ENCODE measurements around the gene FAM227B.
"Not testable (repeated sequence)": the region's sequence is repeated elsewhere in the genome, so short reads cannot be mapped to it uniquely, and the experiment has no call there.

FAM227B gene

DNA sequence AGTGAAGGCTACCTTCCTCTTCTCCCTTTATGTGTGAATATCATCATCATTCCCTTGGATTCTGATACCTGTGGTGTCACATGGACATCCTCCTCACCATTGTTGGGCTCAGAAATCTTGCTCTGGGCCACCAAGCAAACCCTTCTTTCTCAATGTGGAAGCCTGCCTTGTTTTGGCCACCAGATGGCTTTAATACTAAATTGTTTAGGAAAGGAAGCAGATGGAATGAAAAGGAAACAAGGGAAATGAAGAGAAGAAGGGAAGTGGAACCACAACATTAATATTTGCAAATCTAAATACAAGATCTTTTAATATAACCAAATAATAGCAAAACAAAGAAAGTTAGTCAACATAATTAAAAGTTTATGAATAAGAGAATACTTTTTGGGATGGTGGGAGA lies 14.0 kb downstream of the FAM227B start:
- DNase-seq = no peak

DNA sequence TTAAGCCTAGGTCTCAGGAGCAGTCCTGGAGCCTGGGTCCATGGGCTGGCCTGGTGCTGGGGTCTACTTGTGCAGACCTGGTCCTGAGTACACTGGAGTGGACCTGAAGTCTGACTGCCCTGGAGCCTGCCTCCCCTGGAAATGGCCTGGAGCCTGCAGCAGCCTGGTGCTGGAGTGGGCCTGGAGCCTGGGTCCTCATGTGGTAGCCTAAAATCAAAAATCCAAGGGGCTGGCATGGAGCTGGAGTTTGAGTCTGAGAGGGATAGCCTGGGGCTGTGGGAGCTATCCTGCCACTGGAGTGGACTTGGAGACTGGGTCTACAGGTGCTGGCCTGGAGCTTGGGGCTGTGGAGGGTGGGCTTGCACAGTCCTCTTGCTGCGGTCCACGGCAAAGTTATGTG lies 15.0 kb downstream of the FAM227B start:
- no peak for DNase-seq

DNA sequence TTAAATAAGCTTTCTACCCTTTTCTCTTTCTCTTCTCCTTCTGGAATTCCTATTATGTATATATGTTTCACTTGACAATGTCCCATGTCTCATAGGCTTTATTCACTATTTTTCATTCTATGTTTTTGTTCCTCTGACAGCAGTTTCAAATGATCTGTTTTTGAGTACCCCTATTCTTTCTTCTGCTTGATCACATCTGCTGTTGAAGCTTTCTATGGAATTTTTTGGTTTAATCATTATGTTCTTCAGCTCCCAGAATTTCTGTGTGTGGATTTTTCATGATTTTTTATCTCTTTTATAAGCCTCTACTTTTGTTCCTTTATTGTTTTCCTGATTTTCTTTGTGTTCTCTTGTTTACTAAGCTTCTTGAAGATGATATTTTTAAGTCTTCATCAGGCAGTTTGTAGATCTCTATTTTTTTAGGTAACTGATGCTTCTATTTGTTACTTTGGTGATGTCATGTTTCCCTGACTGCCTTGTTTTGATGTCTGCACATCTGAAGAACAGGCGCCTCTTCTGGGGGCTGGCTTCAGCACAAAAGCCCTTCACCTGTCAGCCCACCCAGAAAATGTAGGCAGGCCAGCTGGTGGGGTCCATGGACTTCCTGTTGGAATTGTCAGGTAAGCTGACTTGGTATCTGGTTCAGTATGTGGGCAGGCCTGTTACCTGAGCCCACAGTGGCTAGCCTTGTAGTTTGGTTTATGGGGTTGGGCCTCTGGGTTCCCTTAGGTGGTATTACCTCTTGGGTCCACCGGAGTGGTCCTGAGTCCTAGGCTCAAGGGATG lies 15.8 kb downstream of the FAM227B start:
- no peak for DNase-seq

DNA sequence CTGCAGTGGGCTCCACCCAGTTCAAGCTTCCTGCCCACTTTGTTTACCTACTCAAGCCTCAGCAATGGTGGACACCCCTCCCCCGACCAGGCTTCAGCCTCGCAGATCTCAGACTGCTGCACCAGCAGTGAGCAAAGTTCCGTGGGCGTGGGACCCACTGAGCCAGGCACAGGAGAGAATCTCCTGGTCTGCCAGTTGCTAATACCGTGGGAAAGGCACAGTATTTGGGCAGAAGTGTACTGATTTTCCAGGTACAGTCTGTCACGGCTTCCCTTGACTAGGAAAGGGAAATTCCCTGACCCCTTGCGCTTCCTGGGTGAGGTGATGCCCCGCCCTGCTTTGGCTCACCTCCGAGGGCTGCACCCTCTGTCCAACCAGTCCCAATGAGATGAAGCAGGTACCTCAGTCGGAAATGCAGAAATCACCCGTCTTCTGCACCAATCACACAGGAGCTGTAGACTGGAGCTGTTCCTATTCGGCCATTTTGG lies 27.7 kb downstream of the FAM227B start:
- not testable (repeated sequence) for DNase-seq

DNA sequence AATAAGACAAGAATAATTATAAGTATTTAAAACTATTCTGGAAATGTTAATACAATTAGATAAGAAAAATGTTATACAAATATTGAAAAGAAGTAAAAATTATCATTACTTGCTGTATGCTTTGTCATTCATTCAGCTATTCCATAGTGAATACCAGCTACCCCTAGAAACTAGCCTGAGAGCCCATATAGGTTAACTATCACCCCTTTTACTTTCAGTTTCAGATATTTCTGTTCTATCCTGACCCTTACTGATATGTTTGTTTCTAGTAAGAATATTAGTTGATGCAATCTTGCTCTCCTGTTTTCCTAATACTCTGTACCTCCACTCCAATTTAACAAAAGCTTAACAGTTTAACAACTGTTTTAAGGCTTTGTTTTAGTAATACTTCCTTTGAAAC lies 31.6 kb downstream of the FAM227B start:
- no peak for DNase-seq

DNA sequence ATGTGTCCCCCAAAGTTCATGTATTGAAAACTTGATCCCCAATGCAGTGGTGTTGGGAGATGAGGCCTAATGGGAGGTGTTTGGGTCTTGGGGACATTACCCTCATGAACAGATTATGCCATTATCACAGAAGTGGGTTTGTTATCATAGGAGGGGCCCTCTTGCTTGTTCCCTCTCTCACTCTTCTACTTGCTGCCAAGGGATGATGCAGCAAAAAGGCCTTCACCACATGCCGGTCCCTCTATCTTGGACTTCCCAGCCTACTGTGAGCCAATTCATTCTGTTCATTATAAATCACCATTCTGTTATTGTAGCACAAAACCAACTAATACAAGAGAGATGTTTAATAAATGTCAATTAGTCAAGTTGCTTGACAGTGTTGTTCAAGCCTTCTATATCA lies 47.2 kb downstream of the FAM227B start:
- no peak for DNase-seq

DNA sequence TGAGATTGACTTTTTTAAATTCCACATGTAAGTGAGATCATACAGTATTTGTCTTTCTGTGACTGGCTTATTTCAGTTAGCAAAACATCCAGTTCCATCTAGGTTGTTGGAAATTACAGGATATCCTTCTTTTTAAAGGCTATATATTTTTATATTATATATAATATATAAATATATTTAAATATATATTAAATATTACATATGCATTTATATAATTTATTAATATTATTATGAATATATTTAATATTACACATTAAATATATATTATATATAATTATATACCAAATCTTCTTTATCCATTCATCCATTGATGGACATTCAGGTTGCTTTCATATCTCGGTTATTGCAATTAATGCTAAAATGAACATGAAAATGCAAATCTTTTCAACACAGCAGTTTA lies 49.9 kb downstream of the FAM227B start:
- no peak for DNase-seq

DNA sequence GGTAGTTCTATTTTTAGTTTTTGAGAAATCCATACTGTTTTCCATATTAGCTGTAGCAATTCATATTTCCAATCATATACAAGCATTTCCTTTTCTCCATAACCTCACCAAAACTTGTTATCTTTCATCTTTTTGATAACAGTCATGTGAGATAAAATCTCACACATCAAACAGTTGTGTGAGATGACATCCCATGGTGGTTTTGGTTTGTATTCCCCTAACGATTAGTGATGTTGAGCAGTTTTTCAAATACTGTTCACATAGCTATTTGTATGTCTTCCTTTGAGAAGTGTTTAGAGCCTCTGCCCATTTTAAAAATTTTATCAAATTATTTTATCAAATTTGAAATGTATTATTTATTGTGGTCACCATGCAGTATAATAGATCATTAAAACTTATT lies 50.4 kb downstream of the FAM227B start:
- DNase-seq = no peak

DNA sequence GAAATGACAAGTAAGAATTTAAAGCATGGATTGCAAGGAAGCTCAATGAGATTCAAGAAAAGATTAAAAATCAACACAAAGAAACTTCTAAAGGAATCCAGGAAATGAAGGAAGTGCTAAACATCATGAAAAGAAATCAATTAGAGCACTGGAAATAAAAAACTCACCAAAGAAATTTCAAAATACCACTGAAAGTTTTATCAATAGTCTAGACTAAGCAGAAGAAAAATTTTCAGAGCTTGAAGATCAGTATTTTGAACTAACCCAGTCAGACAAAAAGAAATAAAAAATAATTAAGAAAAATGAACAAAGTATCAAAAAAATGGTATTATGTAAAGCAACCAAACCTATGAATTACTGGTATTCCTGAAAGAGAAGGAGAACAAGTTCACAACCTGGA lies 60.6 kb downstream of the FAM227B start:
- no peak for DNase-seq

DNA sequence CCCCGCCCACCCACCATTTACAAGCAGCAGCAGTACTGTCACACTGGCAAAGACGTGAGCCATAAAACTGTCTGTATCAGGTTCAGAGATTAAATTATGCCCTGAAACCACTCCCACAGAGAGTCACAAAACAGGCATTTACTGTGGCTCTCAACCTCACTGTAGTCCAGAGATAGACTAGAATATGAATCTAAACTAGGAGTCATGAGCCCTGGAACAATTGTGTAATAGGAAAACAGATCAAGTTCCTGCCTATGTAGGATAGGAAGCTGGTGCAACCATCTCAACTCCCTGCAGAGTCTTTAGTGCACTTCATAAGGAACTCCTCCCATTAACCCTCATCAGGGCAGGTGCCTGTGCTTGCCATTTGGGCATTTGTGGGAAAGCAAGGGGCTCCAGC lies 61.7 kb downstream of the FAM227B start:
- DNase-seq = no peak

DNA sequence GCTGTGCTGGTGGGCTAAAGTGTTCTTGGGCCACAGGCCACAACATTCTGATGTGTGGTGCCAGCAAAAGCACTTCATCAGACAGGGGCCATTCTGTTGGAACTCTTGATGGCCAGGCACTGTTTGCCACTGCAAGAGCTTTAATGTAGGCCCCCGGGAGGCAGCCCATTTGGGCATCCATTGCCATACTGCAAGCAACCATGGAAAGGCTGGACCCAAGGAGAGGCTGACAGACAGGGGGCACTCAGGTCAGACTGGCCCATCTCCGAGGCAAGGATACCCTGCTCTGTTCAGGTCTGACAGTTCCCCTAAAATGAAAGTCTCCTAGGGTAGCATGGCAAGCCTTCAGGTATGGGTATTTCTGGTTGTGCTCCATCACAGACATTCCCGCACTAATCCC lies 64.2 kb downstream of the FAM227B start:
- DNase-seq = no peak

DNA sequence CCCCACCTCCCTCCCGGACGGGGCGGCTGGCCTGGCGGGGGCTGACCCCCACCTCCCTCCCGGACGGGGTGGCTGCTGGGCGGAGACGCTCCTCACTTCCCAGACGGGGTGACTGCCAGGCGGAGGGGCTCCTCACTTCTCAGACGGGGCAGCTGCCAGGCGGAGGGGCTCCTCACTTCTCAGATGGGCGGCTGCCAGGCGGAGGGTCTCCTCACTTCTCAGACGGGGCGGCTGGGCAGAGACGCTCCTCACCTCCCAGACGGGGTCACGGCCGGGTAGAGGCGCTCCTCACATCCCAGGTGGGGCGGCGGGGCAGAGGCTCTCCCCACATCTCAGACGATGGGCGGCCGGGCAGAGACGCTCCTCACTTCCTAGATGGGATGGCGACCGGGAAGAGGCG lies 70.3 kb downstream of the FAM227B start:
- DNase-seq = not testable (repeated sequence)

DNA sequence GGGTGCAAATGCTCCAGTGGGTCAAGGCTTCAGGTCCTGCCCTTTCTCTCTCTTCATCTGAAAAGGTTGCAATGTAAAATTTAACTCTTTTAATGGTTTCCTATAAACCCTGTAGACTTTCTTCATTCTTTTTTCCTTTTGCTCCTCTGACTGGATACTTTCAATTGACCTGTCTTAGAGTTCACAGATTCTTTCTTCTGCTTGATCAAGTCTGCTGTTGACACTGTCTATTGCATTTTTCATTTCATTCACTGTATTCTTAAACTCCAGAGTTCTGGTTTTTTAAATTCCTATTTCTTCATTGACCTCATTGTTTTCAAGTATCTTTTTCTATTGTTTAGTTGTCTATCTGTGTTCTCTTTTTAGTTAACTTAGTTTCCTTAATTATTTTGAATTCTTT lies 82.1 kb downstream of the FAM227B start:
- DNase-seq = no peak

DNA sequence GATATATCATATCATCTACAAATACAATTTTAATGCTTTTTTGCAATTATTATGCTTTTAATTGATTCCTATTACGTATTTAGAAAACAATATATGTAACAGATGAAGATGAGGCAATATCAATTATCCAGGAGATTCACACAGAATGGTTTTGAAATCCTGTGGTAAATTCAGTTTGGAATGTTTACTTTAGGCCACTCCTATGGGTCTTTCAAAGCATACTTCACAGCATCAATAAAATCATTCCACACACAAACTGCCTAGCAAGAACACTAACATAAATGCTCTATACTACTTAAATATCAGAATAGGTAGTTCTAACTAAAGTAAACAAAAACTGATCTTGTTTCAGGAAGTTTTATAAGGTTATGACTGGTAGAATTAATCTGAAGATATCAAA lies 90.5 kb downstream of the FAM227B start:
- no peak for DNase-seq

DNA sequence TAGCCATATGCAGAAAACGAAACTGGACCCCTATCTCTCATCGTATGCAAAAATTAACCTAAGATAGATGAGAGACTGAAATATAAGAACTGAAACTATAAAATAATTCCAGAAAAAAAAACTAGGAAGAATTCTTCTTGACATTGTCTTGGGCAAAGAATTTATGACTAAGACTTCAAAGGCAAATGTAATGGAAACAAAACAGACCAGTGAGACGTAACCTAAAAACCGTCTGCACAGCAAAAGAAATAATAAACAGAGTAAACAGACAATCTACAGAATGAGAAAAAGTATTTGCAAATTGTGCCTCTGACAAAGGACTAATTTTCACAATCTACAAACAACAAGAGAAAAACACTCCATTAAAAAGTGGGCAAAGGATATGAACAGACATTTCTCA lies 92.3 kb downstream of the FAM227B start:
- DNase-seq = no peak

DNA sequence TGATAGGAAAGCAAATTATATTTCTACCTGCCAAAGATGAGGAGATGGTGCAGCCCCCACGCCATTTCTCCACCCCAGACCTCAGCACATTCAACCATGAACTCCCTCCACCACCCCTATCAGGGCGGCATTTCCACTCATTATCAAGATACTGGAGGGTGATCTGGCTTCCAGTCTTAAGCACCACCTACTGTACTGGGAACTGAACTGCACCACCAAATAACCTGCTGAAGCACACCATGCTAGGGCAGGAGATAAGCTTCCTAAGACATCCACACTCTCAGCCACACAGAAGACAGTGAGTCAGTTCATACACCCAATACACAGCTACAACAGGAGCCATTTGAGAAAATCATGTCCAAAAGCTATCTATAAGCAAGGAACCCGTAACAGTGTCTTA lies 98.8 kb downstream of the FAM227B start:
- DNase-seq = no peak

DNA sequence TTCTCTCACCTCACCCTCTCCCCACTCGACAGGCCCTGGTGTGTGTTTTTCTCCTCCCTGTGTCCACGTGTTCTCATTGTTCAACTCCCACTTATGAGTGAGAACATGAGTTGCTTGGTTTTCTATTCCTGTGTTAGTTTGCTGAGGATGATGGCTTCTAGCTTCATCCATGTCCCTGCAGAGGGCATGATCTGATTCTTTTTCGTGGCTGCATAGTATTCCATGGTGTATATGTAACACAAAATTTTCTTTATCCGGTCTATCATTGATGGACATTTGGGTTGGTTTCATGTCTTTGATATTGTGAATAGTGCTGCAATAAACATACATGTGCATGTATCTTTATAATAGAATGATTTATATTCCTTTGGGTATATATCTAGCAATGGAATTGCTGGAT lies 107.9 kb downstream of the FAM227B start:
- not testable (repeated sequence) for DNase-seq

DNA sequence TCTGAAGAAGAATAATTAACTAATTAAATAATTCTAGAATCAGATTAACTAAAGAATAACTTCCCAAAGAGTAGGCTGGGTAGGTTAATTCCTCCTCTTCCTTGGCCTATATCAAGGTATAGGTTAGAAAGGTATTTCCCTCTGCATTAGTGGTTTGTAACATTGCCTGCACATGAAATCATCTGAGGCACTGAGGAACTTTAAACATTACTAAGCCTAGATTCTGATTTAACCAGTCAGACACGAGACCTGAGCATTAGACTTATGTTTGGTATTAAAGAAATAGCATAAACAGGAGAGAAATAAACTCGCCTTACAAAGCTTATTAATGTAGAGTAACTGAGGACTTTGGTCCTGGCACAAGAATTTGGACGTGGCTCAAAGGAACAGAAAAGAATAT lies 113.4 kb downstream of the FAM227B start:
- no peak for DNase-seq

DNA sequence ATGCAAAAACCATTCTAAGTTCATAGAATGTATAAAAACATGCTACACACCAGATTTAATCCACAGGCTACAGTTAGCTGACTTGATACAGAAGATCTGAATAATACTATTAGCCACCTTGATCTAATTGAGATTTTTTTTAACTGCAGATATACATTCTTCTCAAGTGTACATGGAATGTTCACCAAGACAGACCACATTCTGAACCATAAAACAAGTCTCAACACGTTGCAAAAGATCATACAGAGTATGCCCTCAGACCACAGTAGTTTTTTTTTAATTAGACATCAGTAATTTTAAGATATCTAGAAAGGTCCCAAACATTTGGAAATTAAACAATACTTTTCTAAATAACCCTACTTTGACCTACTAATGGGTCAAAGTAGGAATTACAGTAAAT lies 114.3 kb downstream of the FAM227B start:
- no peak for DNase-seq

DNA sequence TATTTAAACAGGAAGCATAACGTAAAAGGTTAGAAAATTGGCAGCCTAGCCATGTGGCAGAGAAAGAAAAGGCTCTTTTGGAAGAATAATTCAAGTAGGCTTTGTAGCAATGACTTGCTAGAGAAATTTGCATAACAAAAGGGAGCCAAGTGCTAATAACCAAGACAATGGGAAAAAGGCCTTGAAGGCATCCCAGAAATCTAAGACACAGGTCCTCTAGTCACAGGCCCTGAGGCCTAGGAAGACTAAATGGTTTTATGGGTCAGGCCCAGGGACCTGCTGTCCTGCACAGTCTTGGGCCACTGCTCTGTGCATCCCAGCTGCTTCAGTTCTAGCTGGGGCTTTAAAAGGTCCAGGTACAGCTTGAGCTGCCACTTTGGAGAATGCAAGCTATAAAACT lies 119.0 kb downstream of the FAM227B start:
- no peak for DNase-seq

DNA sequence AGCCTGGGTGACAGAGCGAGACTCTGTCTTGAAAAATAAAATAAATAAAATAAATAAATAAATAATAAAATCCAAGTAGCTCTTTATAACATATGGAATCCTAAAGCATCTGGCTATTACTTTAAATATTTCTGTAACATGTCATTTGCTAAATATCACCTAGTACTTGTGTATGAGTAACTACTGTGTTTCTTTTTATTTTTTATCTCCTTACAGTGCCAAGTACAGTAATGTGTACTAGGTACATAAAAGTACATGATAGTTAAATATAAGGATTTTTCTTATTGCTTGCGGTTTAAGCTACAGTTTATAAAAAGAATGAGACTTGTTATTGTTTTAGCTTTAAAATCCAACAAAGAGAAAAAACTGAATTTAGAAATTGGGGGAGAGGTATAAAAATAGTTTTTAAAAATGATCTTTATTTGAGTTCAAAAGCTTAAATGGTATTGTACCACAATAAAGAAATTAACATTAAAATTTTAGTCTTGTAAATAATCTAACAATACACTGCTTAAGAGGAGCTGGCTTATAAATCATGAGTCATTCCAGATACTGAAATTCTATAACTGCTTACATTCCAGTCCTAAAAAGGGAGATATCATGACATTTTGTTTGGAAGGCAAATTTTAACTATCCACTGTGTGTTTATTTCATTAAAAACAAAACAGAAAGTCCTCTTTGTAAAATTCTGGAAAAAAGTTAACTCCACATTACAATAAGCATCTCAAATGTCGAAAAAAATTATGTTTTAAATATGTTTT lies 124.4 kb downstream of the FAM227B start:
- DNase-seq = no peak

DNA sequence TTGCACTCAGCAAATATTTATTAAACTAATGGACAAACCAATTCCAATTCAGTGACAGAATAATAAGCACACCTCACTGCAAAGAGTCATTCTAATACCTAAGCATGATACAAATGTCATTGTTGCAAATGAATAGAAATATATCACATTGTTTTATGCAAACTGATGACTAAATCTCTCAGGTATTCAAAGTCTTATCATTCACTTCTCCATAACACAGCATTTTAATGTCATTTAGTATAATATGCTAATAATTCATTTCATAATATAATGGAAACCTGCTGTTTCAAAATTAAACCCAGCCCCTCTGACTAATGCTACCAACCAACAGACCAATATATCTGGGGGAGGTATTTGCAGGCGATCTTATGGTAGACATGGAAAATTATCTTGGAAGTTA lies 125.8 kb downstream of the FAM227B start:
- no peak for DNase-seq

DNA sequence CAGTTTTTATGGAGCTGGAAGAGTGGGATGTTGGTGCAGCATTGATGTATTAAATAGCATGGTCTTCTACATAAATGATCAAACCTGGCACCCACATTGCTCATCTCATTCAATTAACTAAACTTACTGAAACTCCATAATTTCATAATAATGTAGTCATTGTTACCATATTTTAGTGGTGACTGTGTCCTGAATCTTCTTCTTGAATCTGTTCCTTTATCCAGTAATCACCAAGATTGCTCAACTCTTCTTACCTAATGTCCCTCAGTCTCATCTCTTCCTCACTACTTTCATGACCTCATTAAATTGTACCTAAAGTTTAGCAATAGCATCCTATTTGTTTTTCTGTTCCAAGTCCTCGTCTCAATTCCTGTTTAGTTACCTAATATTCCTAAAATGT lies 127.8 kb downstream of the FAM227B start:
- DNase-seq = no peak

DNA sequence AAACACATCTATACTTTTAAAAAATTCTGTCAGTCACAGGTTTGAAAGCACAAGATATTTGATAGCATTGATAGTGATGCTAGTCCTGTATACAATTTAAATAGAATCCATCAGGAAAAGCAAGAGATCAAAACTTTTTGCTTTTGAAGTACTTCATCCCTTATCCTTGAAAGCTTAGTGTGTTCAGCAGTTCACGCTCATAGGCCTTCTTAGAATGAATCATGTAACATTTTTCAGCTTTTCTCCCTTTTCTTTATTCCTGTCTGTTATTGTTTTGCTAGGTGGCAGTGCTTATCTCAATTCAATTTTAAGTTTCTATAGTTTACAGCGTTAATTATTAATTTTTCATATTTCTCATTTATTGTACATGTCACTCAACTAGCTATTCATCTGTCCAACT lies 128.5 kb downstream of the FAM227B start:
- no peak for DNase-seq

DNA sequence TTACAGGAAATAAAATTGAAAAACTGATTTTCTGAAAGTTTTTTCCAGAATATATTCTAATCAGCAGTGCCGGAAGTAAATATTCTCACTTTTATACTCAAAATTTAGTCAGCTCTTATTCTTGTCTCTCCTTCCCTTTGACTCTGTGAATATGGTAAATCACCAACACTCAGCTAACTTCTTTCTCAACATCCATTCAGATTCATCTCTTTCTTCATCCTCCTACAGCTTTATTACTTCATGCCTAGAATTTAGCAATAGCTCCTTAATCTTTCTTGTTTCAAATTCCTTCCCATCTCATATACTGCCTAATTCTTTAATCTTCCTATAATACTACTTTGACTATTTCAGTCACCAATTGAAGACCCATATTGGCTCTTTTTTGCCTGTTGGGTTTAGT lies 129.7 kb downstream of the FAM227B start:
- no peak for DNase-seq

Data from T1000 (cell line).